Measurements from ENCODE around the gene ADGRG3.

ADGRG3 gene

GRCh38 chr16:57633383-57634064, 34.6 kb upstream of the ADGRG3 start:
- no peak for TF ChIP-seq GABPA (IDR thresholded peaks at IDR 0.05; ENCODE audit: low read depth)
- no peak for TF ChIP-seq POLR2AphosphoS5 (IDR thresholded peaks at IDR 0.05; ENCODE audit: low read depth)
- TF ChIP-seq CTCF (IDR thresholded peaks at IDR 0.05; ENCODE audit: insufficient read depth, low read length) = no peak
- TF ChIP-seq SPI1 (IDR thresholded peaks at IDR 0.05; ENCODE audit: borderline replicate concordance, low read depth) = no peak
- TF ChIP-seq REST (IDR thresholded peaks at IDR 0.05; ENCODE audit: insufficient replicate concordance, low read depth) = no peak
- H3K27me3 ChIP-seq (ENCODE audit: insufficient read depth, poor library complexity, severe bottlenecking) = peaks cover 2% of the 10 kb centered on the region
- no peak overlapping the region for H3K27ac ChIP-seq (replicated peaks)
- DNase-seq (ENCODE audit: low read depth in 1 of 2, low spot score in 1 of 2) = no peak
- no peak overlapping the region for H3K4me3 ChIP-seq (replicated peaks; ENCODE audit: insufficient read depth, low read length)

GRCh38 chr16:57634171-57634570, 33.9 kb upstream of the ADGRG3 start:
- Histone ChIP-seq H3K27me3 (ENCODE audit: insufficient read depth, poor library complexity, severe bottlenecking) (no peaks in the 10 kb centered on the region), H3K27ac (replicated peaks) (no peak overlapping the region), H3K4me3 (replicated peaks; ENCODE audit: insufficient read depth, low read length) (no peak overlapping the region)
- TF ChIP-seq GABPA (IDR thresholded peaks at IDR 0.05; ENCODE audit: low read depth) = no peak
- no peak for TF ChIP-seq CTCF (IDR thresholded peaks at IDR 0.05; ENCODE audit: insufficient read depth, low read length)
- no peak for TF ChIP-seq SPI1 (IDR thresholded peaks at IDR 0.05; ENCODE audit: borderline replicate concordance, low read depth)
- no peak for TF ChIP-seq POLR2AphosphoS5 (IDR thresholded peaks at IDR 0.05; ENCODE audit: low read depth)
- TF ChIP-seq REST (IDR thresholded peaks at IDR 0.05; ENCODE audit: insufficient replicate concordance, low read depth) = no peak
- DNase-seq (ENCODE audit: low read depth in 1 of 2, low spot score in 1 of 2) = no peak

- no peak for DNase-seq (ENCODE audit: low read depth in 1 of 2, low spot score in 1 of 2)
- Histone ChIP-seq H3K4me3 (replicated peaks; ENCODE audit: insufficient read depth, low read length) (no peak overlapping the region), H3K27ac (replicated peaks) (no peak overlapping the region), H3K27me3 (ENCODE audit: insufficient read depth, poor library complexity, severe bottlenecking) (no peaks in the 10 kb centered on the region)
- TF ChIP-seq GABPA (IDR thresholded peaks at IDR 0.05; ENCODE audit: low read depth) (no peak), SPI1 (IDR thresholded peaks at IDR 0.05; ENCODE audit: borderline replicate concordance, low read depth) (no peak), CTCF (IDR thresholded peaks at IDR 0.05; ENCODE audit: insufficient read depth, low read length) (no peak), POLR2AphosphoS5 (IDR thresholded peaks at IDR 0.05; ENCODE audit: low read depth) (no peak), REST (IDR thresholded peaks at IDR 0.05; ENCODE audit: insufficient replicate concordance, low read depth) (no peak)
Observed at GRCh38 chr16:57635266-57636097, 32.6 kb upstream of the ADGRG3 start.
